ENCODE results near the gene ZSCAN5B.
"Not testable (repeated sequence)": the region's sequence is repeated elsewhere in the genome, so short reads cannot be mapped to it uniquely, and the experiment has no call there.

The ZSCAN5B gene, protein sequence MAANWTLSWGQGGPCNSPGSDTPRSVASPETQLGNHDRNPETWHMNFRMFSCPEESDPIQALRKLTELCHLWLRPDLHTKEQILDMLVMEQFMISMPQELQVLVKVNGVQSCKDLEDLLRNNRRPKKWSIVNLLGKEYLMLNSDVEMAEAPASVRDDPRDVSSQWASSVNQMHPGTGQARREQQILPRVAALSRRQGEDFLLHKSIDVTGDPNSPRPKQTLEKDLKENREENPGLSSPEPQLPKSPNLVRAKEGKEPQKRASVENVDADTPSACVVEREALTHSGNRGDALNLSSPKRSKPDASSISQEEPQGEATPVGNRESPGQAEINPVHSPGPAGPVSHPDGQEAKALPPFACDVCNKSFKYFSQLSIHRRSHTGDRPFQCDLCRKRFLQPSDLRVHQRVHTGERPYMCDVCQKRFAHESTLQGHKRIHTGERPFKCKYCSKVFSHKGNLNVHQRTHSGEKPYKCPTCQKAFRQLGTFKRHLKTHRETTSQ

DNA sequence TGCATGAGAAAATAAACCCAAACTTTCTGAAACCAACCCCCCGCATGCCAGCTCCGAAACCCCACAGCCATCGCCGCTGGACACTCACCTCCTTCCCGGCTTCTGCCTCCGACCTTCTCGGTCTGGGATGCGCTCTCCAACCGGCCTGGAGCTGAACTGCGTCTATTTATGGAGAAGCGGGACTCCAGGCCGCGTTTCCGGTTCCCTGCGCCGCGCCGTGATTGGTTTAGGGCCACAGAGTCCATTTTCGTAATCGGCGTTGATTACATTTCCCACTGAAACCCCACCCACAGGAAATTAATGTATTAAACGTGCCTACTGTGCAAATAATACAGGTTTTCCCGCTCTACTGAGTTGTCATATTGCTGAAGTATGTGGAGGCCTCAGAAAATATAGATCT is at the start of gene ZSCAN5B:
Gene ZSCAN5B (minus strand): TSS at position 138 of the 400 bp plus-strand sequence. CDS start 4,731 bp downstream, outside the sequence.
- not testable (repeated sequence) for DNase-seq

DNA sequence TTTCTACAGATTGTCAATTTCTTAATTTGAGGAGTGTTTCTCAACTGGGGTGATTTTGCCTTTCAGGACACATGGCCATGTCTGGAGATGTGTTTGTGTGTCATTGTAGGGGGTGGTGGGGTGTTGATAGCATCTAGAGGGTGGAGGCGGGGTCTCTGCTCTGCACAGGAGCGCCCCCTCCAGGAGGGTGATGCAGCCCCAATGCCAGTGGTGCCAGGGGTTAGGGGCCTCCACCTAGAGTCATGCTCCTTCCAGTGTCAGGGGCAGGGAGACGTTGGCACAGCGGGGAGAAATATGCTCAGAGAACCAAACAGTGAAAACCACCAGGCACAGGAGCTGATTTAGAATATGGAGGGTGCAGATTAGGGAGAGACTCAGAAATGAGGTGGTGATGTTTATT is 48.2 kb upstream of the ZSCAN5B start:
- DNase-seq: not testable (repeated sequence)

DNA sequence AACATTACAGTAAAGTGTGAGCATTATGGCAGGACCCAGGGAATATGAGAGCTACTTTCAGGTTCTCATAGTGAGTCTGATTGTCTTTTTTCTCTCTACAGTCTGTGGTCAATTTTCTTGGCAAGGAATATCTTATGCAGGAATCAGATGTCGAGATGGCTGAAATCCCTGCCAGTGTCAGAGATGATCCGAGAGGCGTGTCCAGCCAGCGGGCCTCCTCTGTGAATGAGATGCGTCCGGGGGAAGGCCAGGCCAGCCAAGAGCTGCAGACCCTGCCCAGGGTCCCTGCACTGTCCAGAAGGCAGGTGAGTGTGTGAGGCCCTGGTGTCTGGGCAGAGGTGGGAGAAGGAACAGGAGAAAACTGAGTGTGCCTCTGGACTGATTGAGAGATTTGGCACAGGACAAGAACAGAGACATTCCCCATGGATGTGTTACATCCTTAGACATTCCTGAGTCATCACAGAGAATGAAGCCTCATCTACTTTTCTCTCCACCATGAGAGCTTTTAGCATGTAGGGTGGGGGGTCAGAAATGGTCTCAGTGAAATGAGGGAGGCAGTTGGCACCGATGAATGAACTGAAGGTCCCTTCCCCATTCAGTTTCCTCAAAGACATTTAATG is 47.6 kb upstream of the ZSCAN5B start:
- no peak for DNase-seq

DNA sequence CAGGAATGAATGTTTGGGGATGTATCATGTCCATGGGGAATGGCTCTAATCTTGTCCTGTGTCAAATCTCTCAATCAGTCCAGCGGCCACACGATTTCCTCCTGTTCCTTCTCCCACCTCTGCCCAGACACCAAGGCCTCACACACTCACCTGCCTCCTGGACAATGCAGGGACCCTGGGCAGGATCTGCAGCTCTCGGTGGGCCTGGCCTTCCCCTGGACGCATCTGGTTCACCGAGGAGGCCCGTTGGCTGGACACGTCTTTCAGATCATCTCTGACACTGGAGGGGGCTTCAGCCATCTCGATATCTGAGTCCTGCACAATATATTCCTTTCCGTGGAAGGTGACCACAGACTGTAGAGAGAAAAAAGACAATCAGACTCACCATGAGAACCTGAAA is 25.9 kb upstream of the ZSCAN5B start:
- DNase-seq: no peak

DNA sequence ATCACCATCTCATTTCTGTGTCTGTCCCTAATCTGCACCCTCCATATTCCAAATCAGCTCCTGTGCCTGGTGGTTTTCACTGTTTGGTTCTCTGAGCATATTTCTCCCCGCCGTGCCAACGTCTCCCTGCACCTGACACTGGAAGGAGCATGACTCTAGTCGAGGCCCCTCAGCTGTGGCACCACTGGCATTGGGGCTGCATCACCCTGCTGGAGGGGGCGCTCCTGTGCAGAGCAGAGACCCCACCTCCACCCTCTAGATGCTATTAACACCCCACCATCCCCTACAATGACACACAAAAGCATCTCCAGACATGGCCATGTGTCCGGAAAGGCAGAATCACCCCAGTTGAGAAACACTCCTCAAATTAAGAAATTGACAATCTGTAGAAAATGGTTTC is 25.3 kb upstream of the ZSCAN5B start:
- DNase-seq: no peak

DNA sequence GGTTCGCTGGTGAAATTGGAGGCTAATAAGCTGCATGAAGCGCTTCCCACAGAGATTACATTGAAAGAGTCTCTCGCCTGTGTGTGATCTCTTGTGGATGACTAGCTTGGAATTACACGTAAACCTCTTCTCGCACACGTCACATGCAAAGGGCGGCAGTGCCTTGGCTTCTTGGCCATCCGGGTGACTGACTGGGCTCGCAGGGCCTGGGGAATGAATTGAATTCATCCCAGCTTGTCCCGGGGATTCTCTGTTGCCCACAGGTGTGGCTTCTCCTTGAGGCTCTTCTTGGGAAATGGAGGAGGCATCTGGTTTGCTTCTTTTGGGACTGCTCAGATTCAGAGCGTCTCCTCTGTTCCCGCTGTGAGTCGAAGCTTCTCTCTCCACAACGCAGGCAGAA is 24.3 kb upstream of the ZSCAN5B start:
- DNase-seq: no peak

DNA sequence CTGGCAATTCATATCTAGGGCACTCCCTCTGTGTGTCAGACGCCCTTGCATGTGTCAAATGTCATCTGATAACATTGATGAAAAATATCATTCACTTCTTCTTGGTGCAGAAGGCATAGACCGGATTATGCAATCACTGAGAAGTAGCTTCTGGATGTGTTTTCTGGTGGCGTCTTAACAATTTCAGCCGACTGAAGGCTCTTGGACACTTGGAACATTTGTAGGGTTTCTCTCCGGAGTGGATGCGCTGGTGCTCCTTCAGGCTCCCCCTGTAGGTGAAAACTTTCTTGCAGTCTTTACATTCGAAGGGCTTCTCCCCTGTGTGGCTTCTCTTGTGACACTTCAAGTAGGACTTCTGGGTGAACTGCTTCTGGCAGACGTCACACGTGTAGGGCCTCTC is 23.9 kb upstream of the ZSCAN5B start:
- not testable (repeated sequence) for DNase-seq

DNA sequence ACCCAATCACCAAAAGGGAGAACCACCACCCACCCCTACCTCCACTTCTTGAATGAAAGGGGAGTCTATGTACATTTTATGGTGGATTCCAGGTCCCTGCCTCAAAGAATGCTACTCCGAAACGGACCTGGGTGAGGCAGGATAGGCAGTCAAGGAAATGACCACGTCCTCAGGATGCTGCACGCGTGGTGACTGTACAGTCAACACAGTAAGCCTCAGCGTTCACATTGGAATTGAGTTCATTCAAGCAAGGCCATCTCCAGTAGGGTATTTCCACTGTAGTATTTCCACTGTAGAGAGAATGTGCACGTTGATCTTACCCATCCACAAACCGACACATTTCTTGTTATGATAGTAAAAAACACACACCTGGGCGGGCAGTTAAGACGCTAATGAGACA is 21.4 kb upstream of the ZSCAN5B start:
- DNase-seq: no peak

DNA sequence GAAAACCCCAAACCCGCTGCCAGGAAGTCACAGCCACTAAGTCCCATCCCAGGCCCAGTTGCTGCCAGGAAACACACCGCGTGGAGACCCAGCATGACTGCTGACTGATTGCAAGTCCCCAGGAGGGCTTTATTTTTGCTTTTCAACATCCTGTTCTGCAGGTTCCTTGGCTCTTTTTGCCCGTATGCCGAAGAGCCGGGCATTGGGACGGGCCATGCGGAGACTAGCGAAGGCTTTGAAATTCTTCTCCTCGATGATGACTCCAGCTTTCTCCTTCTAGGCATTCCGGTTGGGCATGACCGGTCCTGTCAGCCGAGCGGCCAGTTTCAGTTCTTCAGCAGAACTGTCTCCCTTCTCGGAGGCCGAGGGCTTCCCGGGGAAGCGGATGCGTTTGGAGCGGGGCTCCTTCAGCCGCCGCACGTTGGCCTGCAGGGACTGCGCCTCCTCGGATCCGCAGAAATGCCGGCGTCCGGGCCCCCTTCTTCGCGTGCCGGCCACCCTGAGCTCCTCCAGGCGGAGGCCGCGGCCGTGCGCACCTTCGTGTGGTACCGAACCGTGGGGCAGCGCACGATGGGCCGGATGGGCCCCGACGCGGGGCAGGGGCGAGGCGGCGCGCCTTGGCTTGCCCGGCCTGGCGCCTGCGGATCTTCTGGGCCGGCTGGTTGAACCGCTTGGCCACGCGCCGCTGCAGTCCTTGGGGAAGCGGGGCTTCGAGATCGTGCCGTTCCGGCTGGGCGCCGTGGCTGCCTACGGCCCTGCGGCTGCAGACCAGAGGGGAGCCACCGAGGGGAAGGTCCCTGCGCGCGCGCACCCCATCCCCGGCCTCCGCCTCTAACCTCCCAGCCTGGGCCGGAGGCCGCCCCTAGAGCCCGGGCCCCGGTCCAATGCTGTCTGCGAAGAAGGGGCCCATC is 19.7 kb upstream of the ZSCAN5B start:
- no peak for DNase-seq

DNA sequence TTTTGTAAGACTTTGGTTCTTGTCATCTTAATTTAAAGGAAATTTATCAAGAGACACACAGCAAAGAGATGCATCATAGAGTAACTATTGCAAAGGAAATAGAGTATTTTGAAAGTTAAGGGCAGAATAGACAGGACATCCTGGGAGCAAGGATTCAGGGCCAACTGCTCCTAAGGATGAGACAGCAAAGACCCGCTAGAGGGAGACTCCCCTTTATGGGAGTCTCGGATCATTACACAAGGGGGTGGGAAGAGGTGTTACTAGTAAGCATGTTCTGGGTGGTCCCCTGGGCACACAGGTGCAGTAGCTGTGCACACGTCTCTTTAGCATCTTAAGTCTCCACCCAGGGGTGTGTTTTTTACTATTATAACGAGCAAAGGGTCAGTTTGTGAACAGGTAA is 14.1 kb upstream of the ZSCAN5B start:
- no peak for DNase-seq

DNA sequence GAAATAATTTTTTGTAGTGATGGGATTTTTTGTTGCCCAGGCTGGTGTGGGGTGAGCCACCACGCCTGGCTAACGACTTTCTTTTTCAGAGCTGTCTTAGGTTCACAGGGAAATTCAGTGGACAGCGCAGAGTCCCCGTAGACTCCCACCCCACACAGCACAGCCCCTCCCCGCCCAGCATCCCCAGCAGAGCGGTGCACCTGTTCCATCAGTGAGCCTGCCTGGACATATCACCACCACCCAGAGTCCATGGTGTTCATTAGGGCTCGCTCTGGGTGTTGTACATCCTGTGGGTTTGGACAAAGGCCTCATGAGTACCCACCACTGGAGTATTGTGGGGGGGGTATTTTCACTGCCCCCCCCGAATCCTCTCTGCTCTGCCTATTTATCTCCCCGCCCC is 12.5 kb upstream of the ZSCAN5B start:
- DNase-seq: not testable (repeated sequence)

DNA sequence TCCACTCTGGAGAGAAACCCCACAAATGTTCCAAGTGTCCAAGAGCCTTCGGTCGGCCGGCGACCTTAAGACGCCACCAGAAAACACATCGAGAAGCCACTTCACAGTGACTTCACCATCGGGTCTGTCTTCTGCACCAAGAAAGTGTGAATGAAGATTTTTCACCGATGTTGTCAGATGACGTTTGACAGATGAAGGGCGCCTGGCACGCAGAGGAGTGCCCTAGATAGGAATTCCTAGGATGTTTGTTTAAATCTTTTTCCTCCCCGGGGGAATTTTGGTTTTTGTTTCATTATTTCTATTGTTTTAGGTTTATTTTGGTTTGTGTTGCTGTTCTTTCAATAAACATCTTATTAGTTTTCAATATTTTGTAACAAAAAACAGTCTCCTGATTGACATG is 11.5 kb upstream of the ZSCAN5B start:
- no peak for DNase-seq

DNA sequence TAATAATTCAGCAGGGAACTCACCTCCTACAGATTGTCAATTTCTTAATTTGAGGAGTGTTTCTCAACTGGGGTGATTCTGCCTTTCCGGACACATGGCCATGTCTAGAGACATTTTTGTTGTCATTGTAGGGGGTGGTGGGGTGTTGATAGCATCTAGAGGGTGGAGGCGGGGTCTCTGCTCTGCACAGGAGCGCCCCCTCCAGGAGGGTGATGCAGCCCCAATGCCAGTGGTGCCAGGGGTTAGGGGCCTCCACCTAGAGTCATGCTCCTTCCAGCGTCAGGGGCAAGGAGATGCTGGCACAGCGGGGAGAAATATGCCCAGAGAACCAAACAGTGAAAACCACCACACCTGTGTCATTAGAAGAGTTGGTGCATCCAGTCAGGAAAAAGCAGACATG is 10.0 kb upstream of the ZSCAN5B start:
- not testable (repeated sequence) for DNase-seq

DNA sequence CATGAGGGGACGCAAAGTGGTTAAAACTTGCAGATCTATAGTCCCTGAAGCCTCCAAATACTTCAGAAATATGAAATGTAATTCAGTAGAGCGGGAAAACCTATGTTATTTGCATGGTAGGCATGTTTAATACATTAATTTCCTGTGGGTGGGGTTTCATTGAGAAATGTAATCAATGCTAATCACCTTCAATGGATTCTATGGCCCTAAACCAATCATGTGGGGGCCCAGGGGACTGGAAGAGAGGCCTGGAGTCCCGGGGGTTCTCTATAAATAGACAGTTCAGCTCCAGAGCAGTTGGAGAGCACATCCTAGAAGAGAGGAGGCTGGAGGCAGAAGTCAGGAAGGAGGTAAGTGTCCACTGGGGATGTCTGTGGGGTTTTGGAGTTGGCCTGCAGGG is 4.4 kb upstream of the ZSCAN5B start, which contains the start of gene ZSCAN5C:
Gene ZSCAN5C (plus strand): TSS at position 301 of the 400 bp plus-strand sequence. CDS start 3,641 bp downstream, outside the sequence.
- DNase-seq: no peak

DNA sequence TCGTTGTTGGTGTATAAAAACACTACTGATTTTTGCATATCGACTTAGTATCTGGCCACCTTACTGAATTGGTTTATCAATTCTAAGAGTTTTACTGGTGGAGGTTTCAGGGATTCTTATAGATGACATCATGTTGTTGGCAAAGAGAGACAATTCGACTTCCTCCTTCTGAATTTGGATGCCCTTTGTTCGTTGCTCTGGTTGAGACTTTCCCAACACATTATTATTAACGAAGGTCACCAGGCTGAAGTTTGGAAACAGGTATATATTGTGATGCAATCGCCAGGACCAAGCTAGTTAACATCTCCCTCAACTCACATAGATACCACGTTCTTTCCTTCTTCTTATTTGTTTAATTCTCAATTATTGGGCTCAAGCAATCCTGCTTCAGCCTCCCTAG is 2.1 kb upstream of the ZSCAN5B start:
- DNase-seq: no peak

DNA sequence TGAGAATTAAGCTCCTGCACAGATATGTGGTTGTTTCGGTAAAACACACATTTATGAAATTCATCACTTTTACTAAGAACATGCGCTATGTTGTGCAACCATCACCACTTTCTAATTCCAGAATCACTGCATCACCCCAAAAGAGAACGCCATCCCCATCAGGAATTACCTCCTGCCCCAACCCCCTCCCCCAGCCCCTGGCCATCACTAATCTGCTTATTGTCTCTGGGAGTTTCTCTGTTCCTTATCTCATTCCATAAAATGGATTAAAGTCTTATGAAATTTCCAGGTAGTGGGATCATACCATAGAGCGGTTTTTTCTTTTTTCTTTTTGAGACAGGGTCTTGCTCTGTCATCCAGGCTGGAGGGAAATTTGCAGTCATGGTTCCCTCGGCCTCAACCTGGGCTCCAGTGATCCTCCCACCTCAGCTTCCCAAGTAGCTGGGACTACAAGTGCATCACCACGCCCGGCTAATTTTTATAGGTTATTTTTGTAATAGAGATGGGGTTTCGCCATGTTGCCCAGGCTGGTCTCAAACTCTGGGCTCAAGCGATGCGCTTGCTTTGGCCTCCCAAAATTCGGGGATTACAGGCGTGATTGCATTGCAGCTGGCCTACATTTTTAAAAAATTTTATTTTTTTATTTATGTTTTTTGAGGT is 3.5 kb downstream of the ZSCAN5B start:
- DNase-seq: no peak

DNA sequence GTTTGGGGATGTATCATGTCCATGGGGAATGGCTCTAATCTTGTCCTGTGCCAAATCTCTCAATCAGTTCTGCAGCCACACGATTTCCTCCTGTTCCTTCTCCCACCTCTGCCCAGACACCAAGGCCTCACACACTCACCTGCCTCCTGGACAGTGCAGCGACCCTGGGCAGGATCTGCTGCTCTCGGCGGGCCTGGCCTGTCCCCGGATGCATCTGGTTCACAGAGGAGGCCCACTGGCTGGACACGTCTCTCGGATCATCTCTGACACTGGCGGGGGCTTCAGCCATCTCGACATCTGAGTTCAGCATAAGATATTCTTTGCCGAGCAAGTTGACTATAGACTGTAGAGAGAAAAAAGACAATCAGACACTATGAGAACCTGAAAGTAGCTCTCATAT is 5.9 kb downstream of the ZSCAN5B start:
- DNase-seq: no peak

DNA sequence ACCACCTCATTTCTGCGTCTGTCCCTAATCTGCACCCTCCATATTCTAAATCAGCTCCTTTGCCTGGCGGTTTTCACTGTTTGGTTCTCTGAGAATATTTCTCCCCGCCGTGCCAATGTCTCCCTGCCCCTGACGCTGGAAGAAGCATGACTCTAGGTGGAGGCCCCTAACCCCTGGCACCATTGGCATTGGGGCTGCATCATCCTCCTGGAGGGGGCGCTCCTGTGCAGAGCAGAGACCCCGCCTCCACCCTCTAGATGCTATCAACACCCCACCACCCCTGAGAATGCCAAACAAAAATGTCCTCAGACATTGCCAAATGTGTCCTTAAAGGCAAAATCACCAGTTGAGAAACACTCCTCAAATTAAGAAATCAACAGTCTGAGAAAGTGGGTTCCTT is 6.5 kb downstream of the ZSCAN5B start:
- DNase-seq: no peak

DNA sequence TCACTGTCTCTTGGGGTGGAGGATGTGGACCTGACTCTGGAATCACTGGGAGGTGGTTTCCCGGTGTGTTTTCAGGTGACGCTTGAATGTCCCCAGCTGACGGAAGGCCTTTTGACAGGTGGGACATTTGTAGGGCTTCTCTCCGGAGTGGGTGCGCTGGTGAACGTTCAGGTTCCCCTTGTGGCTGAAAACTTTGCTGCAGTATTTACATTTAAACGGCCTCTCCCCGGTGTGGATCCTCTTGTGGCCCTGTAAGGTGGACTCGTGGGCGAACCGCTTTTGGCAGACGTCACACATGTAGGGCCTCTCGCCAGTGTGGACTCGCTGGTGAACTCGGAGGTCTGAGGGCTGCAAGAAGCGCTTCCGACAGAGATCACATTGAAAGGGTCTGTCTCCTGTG is 7.8 kb downstream of the ZSCAN5B start:
- DNase-seq: no peak

DNA sequence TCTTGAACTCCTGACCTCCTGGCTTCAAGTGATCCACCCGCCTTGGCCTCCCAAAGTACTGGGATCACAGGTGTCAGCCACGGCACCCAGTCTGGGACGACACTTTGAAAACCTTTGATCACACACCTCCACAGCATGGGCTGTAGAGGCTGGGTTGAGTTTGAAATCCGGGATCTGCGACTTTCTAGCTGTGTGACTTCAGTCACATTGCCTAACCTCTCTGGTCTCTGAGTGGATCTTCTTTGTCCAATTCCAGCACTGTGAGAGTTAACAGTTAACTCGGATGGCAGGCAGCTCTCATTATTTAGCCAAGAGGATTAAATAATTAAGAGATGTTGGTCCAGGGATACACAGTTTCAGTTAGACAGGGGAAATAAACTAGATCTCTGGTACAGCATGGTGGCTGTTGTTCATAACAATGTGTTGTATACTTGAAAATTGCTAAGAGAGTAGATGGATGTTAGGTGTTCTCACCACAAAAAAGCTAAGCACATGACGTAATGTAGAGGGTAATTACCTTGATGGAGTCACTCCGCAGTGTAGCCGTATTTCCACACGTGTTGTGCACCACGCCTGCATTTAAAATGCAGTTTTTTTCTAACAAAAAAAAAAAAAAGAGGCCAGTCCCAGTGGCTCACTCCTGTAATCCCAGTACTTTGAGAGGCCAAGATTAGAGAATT is 19.9 kb downstream of the ZSCAN5B start:
- no peak for DNase-seq

DNA sequence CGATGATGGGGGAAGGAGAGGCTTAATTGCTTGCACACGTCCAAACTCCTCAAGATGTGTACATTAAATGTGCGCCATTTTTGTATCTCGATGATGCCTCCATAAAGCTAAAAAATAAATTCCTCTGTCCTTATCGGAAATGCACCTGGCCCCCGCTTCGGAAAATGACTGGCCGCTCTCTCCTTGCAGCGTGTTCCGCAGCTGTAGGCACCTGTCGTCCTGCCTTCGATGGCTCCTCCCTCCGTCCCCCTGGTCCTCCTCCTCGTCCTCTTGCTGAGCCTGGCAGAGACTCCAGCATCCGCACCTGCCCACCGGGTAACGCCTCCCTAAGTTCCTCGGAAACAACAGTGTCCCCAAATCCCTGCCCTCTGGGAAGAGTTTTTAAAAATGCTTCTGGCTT is 20.7 kb downstream of the ZSCAN5B start:
- peak; percentile 14 for DNase-seq

DNA sequence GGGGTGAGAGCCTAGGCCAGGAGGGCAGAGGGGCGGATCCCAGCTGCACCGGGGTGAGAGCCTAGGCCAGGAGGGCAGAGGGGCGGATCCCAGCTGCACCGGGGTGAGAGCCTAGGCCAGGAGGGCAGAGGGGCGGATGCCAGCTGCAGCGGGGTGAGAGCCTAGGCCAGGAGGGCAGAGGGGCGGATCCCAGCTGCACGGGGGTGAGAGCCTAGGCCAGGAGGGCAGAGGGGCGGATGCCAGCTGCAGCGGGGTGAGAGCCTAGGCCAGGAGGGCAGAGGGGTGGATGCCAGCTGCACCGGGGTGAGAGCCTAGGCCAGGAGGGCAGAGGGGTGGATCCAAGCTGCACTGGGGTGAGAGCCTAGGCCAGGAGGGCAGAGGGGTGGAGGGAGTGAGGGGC is 21.3 kb downstream of the ZSCAN5B start:
- DNase-seq: not testable (repeated sequence)

Measured in NCI-H1436 (cell line).